GM04503 (cell line): ENCODE results near the gene SCAF1.
"Not testable (repeated sequence)": the region's sequence is repeated elsewhere in the genome, so short reads cannot be mapped to it uniquely, and the experiment has no call there.

Experiments
- DNase-seq: peaks from one replicate; pipeline ENCODE4 v3.0.0-alpha.2; 2012; ENCODE audit warnings: low read depth

Gene SCAF1

GRCh38 chr19:49616532-49616931 is 25.5 kb upstream of the SCAF1 start:
- no peak for DNase-seq

GRCh38 chr19:49616945-49617344 is 25.1 kb upstream of the SCAF1 start:
- DNase-seq, result no peak

- DNase-seq, result not testable (repeated sequence)
These were observed 24.1 kb upstream of the SCAF1 start for GRCh38 chr19:49617860-49618259.

DNA sequence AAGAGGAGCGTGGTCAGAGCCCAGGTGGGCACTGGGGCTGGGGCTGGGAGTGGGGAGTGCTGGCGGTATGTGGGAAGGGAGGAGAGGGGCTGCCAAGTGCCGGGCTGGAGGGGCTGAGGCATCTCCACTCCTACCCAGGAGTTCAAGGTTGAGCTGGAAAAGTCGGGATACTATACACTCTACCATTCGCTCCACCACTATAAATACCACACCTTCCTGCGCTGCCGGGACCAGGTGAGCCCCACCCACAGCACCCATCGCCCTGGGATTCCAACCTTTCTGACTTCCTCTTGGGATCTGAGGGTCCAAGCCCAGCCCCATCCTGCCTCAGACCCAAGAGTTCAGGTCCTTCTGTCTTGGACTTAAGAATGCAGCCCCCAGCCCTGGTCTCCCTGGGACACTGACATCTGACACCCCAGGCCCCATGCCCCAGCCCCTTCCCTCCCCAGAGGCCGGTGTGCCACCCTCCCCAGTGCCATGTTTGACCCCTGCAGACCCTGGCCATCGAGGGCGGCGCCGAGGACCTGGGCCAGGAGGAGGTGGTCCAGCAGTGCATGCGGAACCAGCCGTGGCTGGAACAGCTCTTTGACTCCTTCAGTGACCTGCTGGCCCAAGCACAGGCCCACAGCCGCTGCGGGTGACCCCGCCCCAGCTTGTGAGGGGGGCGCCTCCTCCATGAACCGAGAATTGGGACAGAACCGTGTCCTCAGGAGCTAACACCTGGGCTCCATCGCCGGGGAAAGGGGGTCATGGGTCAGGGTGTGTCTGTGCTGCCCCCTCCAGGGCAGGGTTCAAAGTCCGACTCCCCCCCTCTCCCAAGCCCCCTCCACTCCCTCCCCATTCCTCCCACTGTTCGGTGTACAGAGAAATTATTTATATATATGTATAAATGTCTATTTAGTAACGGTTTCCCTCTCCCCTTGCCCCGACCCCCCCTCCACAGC is 16.8 kb upstream of the SCAF1 start:
- DNase-seq, result no peak

- no peak for DNase-seq
These were observed 15.8 kb upstream of the SCAF1 start for GRCh38 chr19:49626226-49626625.

GRCh38 chr19:49629659-49630058 is 12.3 kb upstream of the SCAF1 start:
- DNase-seq, result no peak

GRCh38 chr19:49631014-49631588 is 10.9 kb upstream of the SCAF1 start:
- DNase-seq, result no peak

DNA sequence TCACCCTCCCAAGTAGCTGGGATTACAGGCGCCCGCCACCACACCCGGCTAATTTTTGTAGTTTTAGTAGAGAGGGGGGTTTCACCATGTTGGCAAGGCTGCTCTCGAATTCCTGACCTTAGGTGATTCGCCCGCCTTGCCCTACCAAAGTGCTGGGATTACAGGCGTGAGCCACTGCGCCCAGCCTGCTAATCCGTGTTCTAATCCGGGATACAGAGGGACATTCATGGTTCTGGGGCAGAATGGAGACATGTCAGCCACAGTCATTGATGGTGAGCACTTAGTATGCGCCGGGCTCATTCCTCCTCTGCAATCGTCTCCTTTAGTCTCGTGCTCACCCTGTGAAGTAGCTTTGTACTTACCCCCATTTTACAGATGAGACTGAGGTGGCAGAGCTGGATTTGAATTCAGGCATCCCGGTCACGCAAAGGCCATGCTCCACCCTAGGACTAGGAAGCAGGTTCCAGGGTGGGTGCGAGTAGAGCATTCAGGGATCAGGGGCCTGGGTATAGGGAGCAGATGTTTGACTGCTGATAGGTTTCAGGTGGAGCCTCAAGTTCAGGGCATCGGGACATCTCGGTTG is 10.3 kb upstream of the SCAF1 start:
- DNase-seq, result no peak

DNA sequence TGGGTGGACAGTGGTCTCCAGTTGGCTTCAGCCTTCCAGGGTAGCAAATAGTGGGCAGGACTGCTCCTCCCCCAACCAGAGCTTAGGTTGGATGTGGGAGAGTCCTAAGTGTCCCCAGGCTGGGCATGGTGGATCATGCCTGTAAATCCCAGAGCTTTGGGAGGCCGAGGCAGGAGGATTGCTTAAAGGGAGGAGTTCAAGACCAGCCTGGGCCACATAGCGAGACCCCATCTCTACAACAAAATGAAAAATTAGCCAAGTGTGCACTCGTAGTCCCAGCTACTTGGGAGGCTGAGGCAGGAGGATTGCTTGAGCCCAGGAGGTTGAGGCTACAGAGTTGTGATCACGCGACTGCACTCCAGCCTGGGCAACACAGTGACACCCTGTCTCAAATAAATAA is 9.4 kb upstream of the SCAF1 start:
- no peak for DNase-seq

DNA sequence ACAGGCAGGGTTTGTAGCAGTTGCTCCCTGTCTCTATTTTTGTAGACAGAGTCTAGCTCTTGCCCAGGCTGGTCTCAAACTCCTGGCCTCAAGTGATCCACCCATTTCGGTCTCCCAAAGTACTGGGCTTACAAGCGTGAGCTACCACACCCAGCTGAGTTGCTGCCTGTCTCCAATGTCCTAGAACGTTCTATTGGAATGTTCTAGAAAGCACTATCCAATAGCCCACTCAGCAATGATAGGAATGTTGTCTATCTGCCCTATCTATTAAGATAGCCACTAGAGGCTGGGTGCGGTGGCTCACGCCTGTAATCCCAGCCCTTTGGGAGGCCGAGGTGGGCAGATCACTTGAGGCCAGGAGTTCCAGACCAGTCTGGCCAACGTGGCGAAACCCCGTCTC is 8.7 kb upstream of the SCAF1 start:
- DNase-seq, result not testable (repeated sequence)

DNA sequence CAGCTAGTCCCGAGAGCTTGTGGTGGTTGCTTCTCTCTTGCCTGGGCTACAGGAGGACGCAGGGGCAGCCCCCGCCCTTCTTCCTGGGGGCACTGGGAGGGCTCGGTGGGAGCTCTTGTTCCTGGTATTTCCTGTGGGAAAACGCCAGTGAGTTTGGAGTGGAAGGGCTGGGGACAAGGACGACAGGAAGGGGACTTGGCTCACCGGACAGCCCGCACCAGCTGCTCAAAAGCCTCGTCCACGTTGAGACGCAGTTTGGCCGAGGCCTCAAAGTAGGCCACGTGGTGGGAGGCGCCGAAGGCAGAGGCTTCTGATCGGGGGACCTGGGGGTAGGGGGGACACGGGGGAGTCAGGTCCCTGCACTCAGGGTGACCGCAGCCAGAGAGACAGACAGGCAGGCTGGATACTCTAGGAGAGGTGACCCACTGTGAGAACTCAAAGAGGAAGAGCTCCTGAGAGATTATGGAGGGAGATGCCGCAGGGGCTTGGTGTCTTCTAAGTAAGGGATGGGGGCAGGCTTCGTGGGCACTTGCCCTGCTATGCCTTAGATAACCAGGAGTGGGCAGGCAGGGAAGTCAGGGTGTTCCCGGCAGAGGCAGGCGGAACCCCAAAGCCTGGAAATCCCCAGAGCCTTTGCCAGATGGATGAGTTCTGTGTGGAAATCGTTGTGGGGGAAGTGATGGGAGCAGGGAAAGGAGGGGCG is 6.3 kb upstream of the SCAF1 start:
- DNase-seq, result no peak

- no peak for DNase-seq
These were observed 5.6 kb upstream of the SCAF1 start for GRCh38 chr19:49636233-49636932.

GRCh38 chr19:49637821-49638738 is 3.9 kb upstream of the SCAF1 start:
- DNase-seq, result peak; percentile 47

DNA sequence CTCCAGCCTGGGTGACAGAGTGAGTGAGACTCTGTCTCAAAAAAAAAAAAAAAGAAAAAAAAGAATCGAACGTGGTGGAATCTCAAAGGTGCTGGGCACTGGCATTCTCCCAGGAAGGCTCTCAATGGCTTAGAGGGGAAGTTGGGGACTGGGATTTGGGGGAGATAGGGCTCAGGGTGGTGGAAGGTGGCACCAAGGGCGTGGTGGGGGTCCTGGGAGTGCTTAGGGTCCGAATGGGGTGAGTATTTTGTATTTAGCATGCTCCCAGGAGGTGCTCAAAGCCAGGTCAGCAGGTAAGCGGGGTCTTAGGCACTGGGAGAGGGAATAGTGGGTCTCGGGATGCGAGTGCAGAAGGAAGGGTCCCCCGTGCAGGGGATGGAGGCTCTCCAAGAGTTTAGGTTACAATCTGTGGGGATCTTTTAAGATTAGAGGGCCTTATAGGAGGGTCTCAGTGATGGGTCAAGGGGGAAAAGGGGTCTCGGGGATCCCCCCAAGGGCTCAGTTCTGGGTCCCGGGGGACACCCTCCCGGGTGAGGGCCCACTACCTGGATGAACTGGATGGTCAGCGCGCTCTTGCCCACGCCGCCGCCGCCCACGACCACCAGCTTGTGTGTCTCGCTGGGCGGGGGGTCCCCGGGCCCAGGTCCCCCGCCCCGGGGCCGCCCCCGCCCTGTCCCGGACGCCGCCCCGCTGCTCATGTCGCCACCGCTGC is 2.5 kb upstream of the SCAF1 start:
- DNase-seq, result no peak

DNA sequence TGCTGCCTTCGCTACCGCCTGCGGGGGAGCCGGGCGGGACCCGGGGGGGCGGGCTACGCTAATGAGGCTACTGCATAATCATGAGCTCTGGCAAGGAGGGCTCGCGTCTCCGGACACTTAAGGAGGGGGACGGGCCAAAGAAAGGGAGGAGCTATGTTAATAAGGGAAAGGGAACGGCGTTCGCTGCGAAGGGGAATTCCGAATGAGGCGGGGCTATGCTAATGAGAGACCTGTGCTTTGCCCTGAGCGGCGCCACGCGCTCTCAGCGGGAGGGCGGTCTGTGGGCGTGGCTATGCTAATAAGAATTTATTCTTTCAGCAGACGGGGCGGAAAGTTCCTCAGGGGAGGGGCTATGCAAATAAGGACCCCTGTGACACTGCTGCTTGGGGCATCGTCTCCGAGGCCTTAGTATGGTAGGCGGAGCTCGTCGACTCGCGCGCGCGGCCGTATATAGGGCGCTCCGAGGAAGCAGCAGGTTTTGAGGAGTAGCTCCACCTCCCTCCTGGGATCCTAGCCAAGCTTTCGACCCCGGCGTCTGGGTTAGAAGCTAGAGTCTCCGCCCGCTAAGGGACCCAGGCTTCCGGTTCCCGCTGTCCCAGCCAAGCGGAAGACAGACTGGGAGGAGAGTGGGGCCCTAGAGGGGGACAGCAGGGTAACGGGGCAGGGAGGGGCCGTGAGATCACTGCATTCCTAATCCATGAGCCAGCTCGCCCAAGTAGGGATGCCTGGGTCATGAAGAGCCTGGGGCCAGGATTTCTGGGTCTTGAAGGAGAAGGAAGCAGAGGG is 1.7 kb upstream of the SCAF1 start, which contains the start of gene RRAS:
TSS of gene RRAS (minus strand) at position 31 of the 786 bp plus-strand sequence. CDS start 45 bp downstream, outside the sequence.
- DNase-seq, result peak; percentile 99

GRCh38 chr19:49642492-49643035 is 555 bp downstream of the SCAF1 start:
- DNase-seq, result no peak

GRCh38 chr19:49643466-49643865 is 1.5 kb downstream of the SCAF1 start:
- DNase-seq, result no peak

GRCh38 chr19:49645592-49645991 is 3.6 kb downstream of the SCAF1 start:
- DNase-seq, result no peak

DNA sequence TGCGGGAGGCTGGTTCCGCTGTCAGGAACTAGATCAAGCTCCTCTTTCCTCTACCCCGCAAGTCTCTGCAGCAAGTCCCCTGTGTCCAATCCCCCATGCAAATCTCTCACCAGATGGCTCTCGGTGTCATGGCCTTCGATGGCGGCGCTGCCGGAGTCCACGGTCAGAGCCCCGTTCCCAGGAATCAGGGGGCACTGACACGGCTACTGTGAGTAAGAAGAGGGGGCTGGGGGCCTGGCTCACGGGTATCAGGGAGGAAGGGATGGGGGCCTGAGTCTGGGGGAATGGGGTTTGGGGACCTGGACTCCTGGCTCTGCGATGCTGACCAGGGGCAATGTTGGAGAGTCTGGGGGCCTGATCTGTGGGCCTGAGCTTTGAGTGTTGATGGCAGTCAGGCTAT is 4.0 kb downstream of the SCAF1 start:
- DNase-seq, result no peak
